ENCODE data around the gene RTN4R. TPM values are rescaled to one million over a fixed set of nuclear protein-coding genes. Genes with fewer than 3 reads are reported as not detected.
"Not testable (repeated sequence)": the region's sequence is repeated elsewhere in the genome, so short reads cannot be mapped to it uniquely, and the experiment has no call there.

Gene RTN4R
- total RNA-seq, 2 experiments from 2014 or later: 2.6 to 3.1 TPM

- H3K36me3 Mint-ChIP-seq; POLR2A ChIA-PET; intact Hi-C loops (cut with micrococcal nuclease); H3K4me1 Mint-ChIP-seq (ENCODE audit: low read depth); H3K4me3 Mint-ChIP-seq; DNase-seq; H3K27me3 Mint-ChIP-seq; H3K9me3 Mint-ChIP-seq; H3K27ac Mint-ChIP-seq; CTCF ChIA-PET: not testable (repeated sequence)
These were observed 12.0 kb upstream of the RTN4R start for GRCh38 chr22:20280163-20280562.

GRCh38 chr22:20279662-20280134 lies 11.6 kb upstream of the RTN4R start:
- intact Hi-C loops (cut with micrococcal nuclease): no loop called here
- ChIA-PET CTCF (no interaction called here), POLR2A (no interaction called here)
- no peaks in the 10 kb centered on the region for H3K4me1 Mint-ChIP-seq (ENCODE audit: low read depth)
- no peak overlapping the region for H3K4me3 Mint-ChIP-seq
- no peaks in the 10 kb centered on the region for H3K36me3 Mint-ChIP-seq
- no peak overlapping the region for H3K27ac Mint-ChIP-seq
- no peaks in the 10 kb centered on the region for H3K9me3 Mint-ChIP-seq
- H3K27me3 Mint-ChIP-seq: peaks cover 2% of the 10 kb centered on the region
- no peak for DNase-seq

GRCh38 chr22:20278726-20279490 lies 10.8 kb upstream of the RTN4R start:
- POLR2A ChIA-PET; H3K36me3 Mint-ChIP-seq; CTCF ChIA-PET; DNase-seq; intact Hi-C loops (cut with micrococcal nuclease); H3K4me3 Mint-ChIP-seq; H3K4me1 Mint-ChIP-seq (ENCODE audit: low read depth); H3K27ac Mint-ChIP-seq; H3K27me3 Mint-ChIP-seq; H3K9me3 Mint-ChIP-seq: not testable (repeated sequence)

GRCh38 chr22:20277936-20278635 lies 10.0 kb upstream of the RTN4R start:
- H3K9me3 Mint-ChIP-seq; CTCF ChIA-PET; H3K4me3 Mint-ChIP-seq; H3K27me3 Mint-ChIP-seq; H3K4me1 Mint-ChIP-seq (ENCODE audit: low read depth); POLR2A ChIA-PET; H3K27ac Mint-ChIP-seq; intact Hi-C loops (cut with micrococcal nuclease); H3K36me3 Mint-ChIP-seq; DNase-seq: not testable (repeated sequence)

GRCh38 chr22:20276468-20276867 lies 8.3 kb upstream of the RTN4R start:
- intact Hi-C loops (cut with micrococcal nuclease): no loop called here
- Mint-ChIP-seq H3K27ac (no peak overlapping the region), H3K4me3 (no peak overlapping the region), H3K36me3 (no peaks in the 10 kb centered on the region), H3K4me1 (ENCODE audit: low read depth) (no peaks in the 10 kb centered on the region), H3K27me3 (peaks cover 2% of the 10 kb centered on the region), H3K9me3 (no peaks in the 10 kb centered on the region)
- CTCF ChIA-PET: interaction anchor here (1.2 kb wide), 1 partner anchor 119 kb away, joined by 3 read pairs; no protein-coding TSS in a partner anchor
- POLR2A ChIA-PET: no interaction called here
- no peak for DNase-seq

GRCh38 chr22:20275836-20276235 lies 7.7 kb upstream of the RTN4R start:
- Mint-ChIP-seq H3K36me3 (no peaks in the 10 kb centered on the region), H3K27me3 (peaks cover 2% of the 10 kb centered on the region), H3K4me3 (no peak overlapping the region), H3K27ac (no peak overlapping the region), H3K9me3 (no peaks in the 10 kb centered on the region), H3K4me1 (ENCODE audit: low read depth) (no peaks in the 10 kb centered on the region)
- DNase-seq: no peak
- POLR2A ChIA-PET: no interaction called here
- intact Hi-C loops (cut with micrococcal nuclease): no loop called here
- CTCF ChIA-PET: interaction anchor here (1.2 kb wide), 1 partner anchor 119 kb away, joined by 3 read pairs; no protein-coding TSS in a partner anchor

GRCh38 chr22:20275325-20275724 lies 7.2 kb upstream of the RTN4R start:
- POLR2A ChIA-PET; H3K4me1 Mint-ChIP-seq (ENCODE audit: low read depth); H3K27me3 Mint-ChIP-seq; CTCF ChIA-PET; H3K4me3 Mint-ChIP-seq; H3K9me3 Mint-ChIP-seq; H3K36me3 Mint-ChIP-seq; intact Hi-C loops (cut with micrococcal nuclease); H3K27ac Mint-ChIP-seq; DNase-seq: not testable (repeated sequence)

- POLR2A ChIA-PET; H3K27ac Mint-ChIP-seq; intact Hi-C loops (cut with micrococcal nuclease); CTCF ChIA-PET; H3K4me3 Mint-ChIP-seq; H3K27me3 Mint-ChIP-seq; DNase-seq; H3K36me3 Mint-ChIP-seq; H3K4me1 Mint-ChIP-seq (ENCODE audit: low read depth); H3K9me3 Mint-ChIP-seq: not testable (repeated sequence)
These were observed 6.3 kb upstream of the RTN4R start for GRCh38 chr22:20274374-20274773.

- CTCF ChIA-PET: no interaction called here
- no peaks in the 10 kb centered on the region for H3K9me3 Mint-ChIP-seq
- H3K27me3 Mint-ChIP-seq: no peaks in the 10 kb centered on the region
- DNase-seq: no peak
- H3K4me3 Mint-ChIP-seq: no peak overlapping the region
- POLR2A ChIA-PET: no interaction called here
- intact Hi-C loops (cut with micrococcal nuclease): no loop called here
- H3K4me1 Mint-ChIP-seq (ENCODE audit: low read depth): no peaks in the 10 kb centered on the region
- no peaks in the 10 kb centered on the region for H3K36me3 Mint-ChIP-seq
- no peak overlapping the region for H3K27ac Mint-ChIP-seq
These were observed 5.7 kb upstream of the RTN4R start for GRCh38 chr22:20273758-20274181.

- Mint-ChIP-seq H3K27ac (no peak overlapping the region), H3K27me3 (no peaks in the 10 kb centered on the region), H3K9me3 (no peaks in the 10 kb centered on the region), H3K4me3 (no peak overlapping the region), H3K4me1 (ENCODE audit: low read depth) (no peaks in the 10 kb centered on the region), H3K36me3 (no peaks in the 10 kb centered on the region)
- no peak for DNase-seq
- intact Hi-C loops (cut with micrococcal nuclease): no loop called here
- POLR2A ChIA-PET: no interaction called here
- CTCF ChIA-PET: no interaction called here
These were observed 4.6 kb upstream of the RTN4R start for GRCh38 chr22:20272700-20273099.

- no peaks in the 10 kb centered on the region for H3K4me1 Mint-ChIP-seq (ENCODE audit: low read depth)
- no peaks in the 10 kb centered on the region for H3K36me3 Mint-ChIP-seq
- no peak overlapping the region for H3K27ac Mint-ChIP-seq
- intact Hi-C loops (cut with micrococcal nuclease): no loop called here
- ChIA-PET POLR2A (no interaction called here), CTCF (no interaction called here)
- no peak for DNase-seq
- H3K4me3 Mint-ChIP-seq: no peak overlapping the region
- H3K9me3 Mint-ChIP-seq: no peaks in the 10 kb centered on the region
- no peaks in the 10 kb centered on the region for H3K27me3 Mint-ChIP-seq
These were observed 4.1 kb upstream of the RTN4R start for GRCh38 chr22:20272174-20272573.

- H3K4me3 Mint-ChIP-seq: no peak overlapping the region
These were observed 3.2 kb upstream of the RTN4R start for GRCh38 chr22:20271114-20271994.

More at GRCh38 chr22:20271114-20271994, 3.2 kb upstream of the RTN4R start:
- intact Hi-C loops (cut with micrococcal nuclease): no loop called here
- no peaks in the 10 kb centered on the region for H3K36me3 Mint-ChIP-seq
- DNase-seq: no peak
- POLR2A ChIA-PET: no interaction called here
- H3K4me1 Mint-ChIP-seq (ENCODE audit: low read depth): peaks cover 3% of the 10 kb centered on the region
- no peak overlapping the region for H3K27ac Mint-ChIP-seq
- no peaks in the 10 kb centered on the region for H3K9me3 Mint-ChIP-seq
- CTCF ChIA-PET: interaction anchor here (1.1 kb wide), 1 partner anchor 13 kb away, joined by 3 read pairs; no protein-coding TSS in a partner anchor
- H3K27me3 Mint-ChIP-seq: peaks cover 3% of the 10 kb centered on the region
